Measurements from ENCODE around the gene PDGFC. TPM values are rescaled to one million over a fixed set of nuclear protein-coding genes. Genes with fewer than 3 reads are reported as not detected.

Gene PDGFC
- total RNA-seq, 1 experiment from 2014 or later, result 33.1 TPM

GRCh38 chr4:156966836-156967235 is 4.8 kb downstream of the PDGFC start:
- CTCF ChIA-PET, result interaction anchor here (0.7 kb wide), 1 partner anchor 383 kb away, joined by 7 read pairs; no protein-coding TSS in a partner anchor
- Histone ChIP-seq H3K4me3 (no peak overlapping the region), H3K9me3 (ENCODE audit: insufficient read depth, low read depth) (no peaks in the 10 kb centered on the region), H3K27ac (no peak overlapping the region), H3K4me2 (no peak overlapping the region), H3K27me3 (ENCODE audit: insufficient read depth, low read depth) (no peaks in the 10 kb centered on the region), H4K20me1 (ENCODE audit: insufficient read depth) (no peaks in the 10 kb centered on the region), H3K9me2 (ENCODE audit: insufficient read depth) (no peaks in the 10 kb centered on the region), H3K79me2 (ENCODE audit: low read depth) (peaks cover 27% of the 10 kb centered on the region), H3K36me3 (ENCODE audit: low read depth) (no peaks in the 10 kb centered on the region), H2AFZ (no peak overlapping the region), H3K4me1 (replicated peaks; ENCODE audit: insufficient read depth) (peaks cover 14% of the 10 kb centered on the region), H3F3A (ENCODE audit: insufficient read depth, low read depth) (no peaks in the 10 kb centered on the region)
- no peak for TF ChIP-seq EZH2 (IDR thresholded peaks at IDR 0.05; ENCODE audit: low read depth)
- no peak for TF ChIP-seq CTCF (conservative IDR thresholded peaks at IDR 0.05)
- DNase-seq, result no peak
- no TSS peak for BruUV-seq (replicated peaks)
- POLR2A ChIA-PET (ENCODE audit: unreplicated experiment), result interaction anchor here (0.6 kb wide), 1 partner anchor 726 kb away, joined by 5 read pairs; no protein-coding TSS in a partner anchor
- intact Hi-C loops (cut with micrococcal nuclease; ENCODE audit: unreplicated experiment), result loop anchor here (5.0 kb wide), 2 partner anchors 195 to 385 kb away; no protein-coding TSS in a partner anchor

- Histone ChIP-seq H3K27ac (no peak overlapping the region), H3K9me3 (ENCODE audit: insufficient read depth, low read depth) (no peaks in the 10 kb centered on the region), H3K79me2 (ENCODE audit: low read depth) (peaks cover 11% of the 10 kb centered on the region), H3F3A (ENCODE audit: insufficient read depth, low read depth) (no peaks in the 10 kb centered on the region), H3K9me2 (ENCODE audit: insufficient read depth) (no peaks in the 10 kb centered on the region), H3K36me3 (ENCODE audit: low read depth) (no peaks in the 10 kb centered on the region), H4K20me1 (ENCODE audit: insufficient read depth) (no peaks in the 10 kb centered on the region), H2AFZ (no peak overlapping the region), H3K4me3 (no peak overlapping the region), H3K27me3 (ENCODE audit: insufficient read depth, low read depth) (no peaks in the 10 kb centered on the region), H3K4me2 (no peak overlapping the region), H3K4me1 (replicated peaks; ENCODE audit: insufficient read depth) (peaks cover 2% of the 10 kb centered on the region; the same call in 1 of the 2 replicates)
- ChIA-PET CTCF (interaction anchor here (0.7 kb wide), 1 partner anchor 14 kb away, joined by 8 read pairs; no protein-coding TSS in a partner anchor), POLR2A (ENCODE audit: unreplicated experiment) (interaction anchor here (0.6 kb wide), 1 partner anchor 51 kb away, joined by 3 read pairs; no protein-coding TSS in a partner anchor)
- intact Hi-C loops (cut with micrococcal nuclease; ENCODE audit: unreplicated experiment), result no loop called here
- DNase-seq, result no peak
- no TSS peak for BruUV-seq (replicated peaks)
- no peak for TF ChIP-seq EZH2 (IDR thresholded peaks at IDR 0.05; ENCODE audit: low read depth)
These were observed 8.2 kb downstream of the PDGFC start for GRCh38 chr4:156963419-156963818.

- Histone ChIP-seq H3K27me3 (ENCODE audit: insufficient read depth, low read depth) (no peaks in the 10 kb centered on the region), H3K9me3 (ENCODE audit: insufficient read depth, low read depth) (no peaks in the 10 kb centered on the region), H3K36me3 (ENCODE audit: low read depth) (no peaks in the 10 kb centered on the region), H2AFZ (no peak overlapping the region), H3F3A (ENCODE audit: insufficient read depth, low read depth) (no peaks in the 10 kb centered on the region), H3K4me1 (replicated peaks; ENCODE audit: insufficient read depth) (peaks cover under 1% of the 10 kb centered on the region; the same call in 1 of the 2 replicates), H3K79me2 (ENCODE audit: low read depth) (peaks cover 3% of the 10 kb centered on the region; the same call in 1 of the 2 replicates), H3K27ac (no peak overlapping the region), H3K4me2 (no peak overlapping the region), H3K4me3 (no peak overlapping the region), H4K20me1 (ENCODE audit: insufficient read depth) (no peaks in the 10 kb centered on the region), H3K9me2 (ENCODE audit: insufficient read depth) (no peaks in the 10 kb centered on the region)
- POLR2A ChIA-PET (ENCODE audit: unreplicated experiment), result interaction anchor here (0.6 kb wide), 1 partner anchor 13 kb away, joined by 6 read pairs; no protein-coding TSS in a partner anchor
- no peak for TF ChIP-seq CTCF (conservative IDR thresholded peaks at IDR 0.05)
- TF ChIP-seq EZH2 (IDR thresholded peaks at IDR 0.05; ENCODE audit: low read depth), result no peak
- DNase-seq, result no peak
- intact Hi-C loops (cut with micrococcal nuclease; ENCODE audit: unreplicated experiment), result no loop called here
- BruUV-seq (replicated peaks), result no TSS peak
- CTCF ChIA-PET, result no interaction called here
These were observed 9.0 kb downstream of the PDGFC start for GRCh38 chr4:156962528-156962974.

GRCh38 chr4:156962058-156962358 is 9.6 kb downstream of the PDGFC start:
- DNase-seq, result no peak
- peaks cover 6% of the 10 kb centered on the region for H3K4me1 ChIP-seq (replicated peaks; ENCODE audit: insufficient read depth)
- peaks cover 3% of the 10 kb centered on the region; the same call in 1 of the 2 replicates for H3K79me2 ChIP-seq (ENCODE audit: low read depth)
- no peaks in the 10 kb centered on the region for H3K36me3 ChIP-seq (ENCODE audit: low read depth)
- H2AFZ ChIP-seq, result no peak overlapping the region
- no peaks in the 10 kb centered on the region for H3K27me3 ChIP-seq (ENCODE audit: insufficient read depth, low read depth)
- no peaks in the 10 kb centered on the region for H3K9me2 ChIP-seq (ENCODE audit: insufficient read depth)
- H3F3A ChIP-seq (ENCODE audit: insufficient read depth, low read depth), result no peaks in the 10 kb centered on the region
- ChIA-PET CTCF (no interaction called here), POLR2A (ENCODE audit: unreplicated experiment) (interaction anchor here (0.6 kb wide), 2 partner anchors 8 to 12 kb away, joined by 6 to 10 read pairs; no protein-coding TSS in a partner anchor)
- no peak overlapping the region for H3K4me3 ChIP-seq
- H3K9me3 ChIP-seq (ENCODE audit: insufficient read depth, low read depth), result no peaks in the 10 kb centered on the region
- no peak overlapping the region for H3K27ac ChIP-seq
- H3K4me2 ChIP-seq, result no peak overlapping the region
- intact Hi-C loops (cut with micrococcal nuclease; ENCODE audit: unreplicated experiment), result no loop called here
- TF ChIP-seq CTCF (conservative IDR thresholded peaks at IDR 0.05) (no peak), EZH2 (IDR thresholded peaks at IDR 0.05; ENCODE audit: low read depth) (no peak)
- no TSS peak for BruUV-seq (replicated peaks)
- no peaks in the 10 kb centered on the region for H4K20me1 ChIP-seq (ENCODE audit: insufficient read depth)

Measured in PC-9 (cell line).